Cardiac fibroblast (primary cell): ENCODE data around the gene PLAAT2.

Experiments used
- DNase-seq, 2 donors: peaks; one replicate each; pipeline versions ENCODE4 v3.0.0 to v3.0.0-alpha.2; 2010; ENCODE audit warnings: low read depth in 2 of 2
- H3K4me3 ChIP-seq, 2 donors: replicated peaks in 1 of 2; 1 replicate in 1 of 2; 2 replicates in 1 of 2; pipeline ENCODE4 v1.5.1; 2011; ENCODE audit warnings: low read depth in 2 of 2, low read length in 2 of 2, mild to moderate bottlenecking in 2 of 2, moderate library complexity in 1 of 2
- CTCF ChIP-seq: IDR thresholded peaks from one replicate; pipeline ENCODE4 v1.5.1; 2011; ENCODE audit warnings: low read depth, mild to moderate bottlenecking, low read length, inconsistent platforms

The PLAAT2 gene

GRCh38 chr11:63563201-63564055, at the start of gene PLAAT2:
Gene PLAAT2, minus strand, starts transcription at chr11:63563379. Its CDS starts 55 bp downstream, at chr11:63563324.
- H3K4me3 ChIP-seq, result no peak within 1 kb of the TSS
- DNase-seq, result no peak
- no peak for TF ChIP-seq CTCF

- no peak overlapping the region for H3K4me3 ChIP-seq
- peak; percentile 5 to 44 for DNase-seq
- TF ChIP-seq CTCF, result no peak
These were observed 49.0 kb upstream of the PLAAT2 start for GRCh38 chr11:63612181-63612580.

- no peak for TF ChIP-seq CTCF
- DNase-seq, result no peak
- no peak overlapping the region for H3K4me3 ChIP-seq
These were observed 48.2 kb upstream of the PLAAT2 start for GRCh38 chr11:63611395-63611747.

- TF ChIP-seq CTCF, result peak; percentile 2
- no peak overlapping the region for H3K4me3 ChIP-seq
- peak; percentile 9 to 18 for DNase-seq
These were observed 47.6 kb upstream of the PLAAT2 start for GRCh38 chr11:63610604-63611394.

GRCh38 chr11:63609971-63610580, 46.9 kb upstream of the PLAAT2 start:
- no peak for TF ChIP-seq CTCF
- no peak for DNase-seq
- H3K4me3 ChIP-seq, result no peak overlapping the region

- TF ChIP-seq CTCF, result no peak
- H3K4me3 ChIP-seq, result no peak overlapping the region
- peak in 1 of 2 donors; percentile 32 for DNase-seq
These were observed 46.4 kb upstream of the PLAAT2 start for GRCh38 chr11:63609536-63609935.
